Erythroblast (primary cell): Measurements from ENCODE around the gene GRN.

ENCODE experiments used
- GATA1 ChIP-seq: IDR thresholded peaks from 2 replicates; pipeline ENCODE4 v1.6.1; 2011; ENCODE audit warnings: low read depth, mild to moderate bottlenecking, control low read depth, low read length, moderate library complexity
- POLR2A ChIP-seq: IDR thresholded peaks from 2 replicates; pipeline ENCODE4 v1.6.1; 2011; ENCODE audit warnings: mild to moderate bottlenecking, low read length

DNA sequence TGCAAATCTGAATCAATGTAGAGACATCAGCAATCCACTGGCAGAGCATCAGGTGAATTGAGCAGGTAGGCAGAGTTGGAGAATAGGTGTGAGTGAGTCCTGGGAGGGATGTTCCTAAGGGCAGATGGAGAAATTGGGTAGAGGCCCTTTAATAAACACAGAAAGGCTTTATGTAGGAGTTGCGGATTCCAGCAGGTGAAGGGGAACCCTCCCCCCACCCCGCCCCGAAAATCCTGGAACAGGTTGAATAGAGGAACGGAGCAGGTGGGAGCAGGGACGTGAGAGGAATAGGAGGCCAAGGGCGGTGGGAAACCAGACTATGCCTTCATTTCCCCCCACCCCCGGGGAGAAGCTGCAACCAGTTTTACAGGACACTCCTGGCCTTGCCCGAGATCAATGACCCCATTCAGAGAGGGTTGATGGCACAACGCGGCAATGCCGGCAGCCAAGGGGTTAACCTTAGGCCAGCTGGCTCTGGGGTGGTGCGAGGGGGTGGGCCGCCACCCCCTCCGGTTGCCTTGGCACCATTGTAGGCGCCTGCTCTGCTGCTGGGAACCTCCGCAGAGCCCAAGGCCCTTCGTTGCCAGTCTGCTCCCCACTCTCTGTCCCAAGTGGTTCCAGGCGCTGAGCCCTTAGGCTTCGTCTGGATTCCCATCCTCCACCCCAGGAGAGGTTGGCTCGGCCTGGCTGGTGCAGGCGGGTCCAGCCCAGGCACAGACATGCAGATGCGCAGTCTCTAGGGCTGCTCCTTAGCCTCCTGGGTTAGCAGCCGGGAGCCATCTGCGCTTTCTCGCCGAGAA is 37.5 kb upstream of the GRN start:
- no peak for TF ChIP-seq POLR2A
- TF ChIP-seq GATA1, result no peak
